Thoracic aorta (tissue), 2 donors: ENCODE data around the gene IZUMO3. TPM values are rescaled to one million over a fixed set of nuclear protein-coding genes. Genes with fewer than 3 reads are reported as not detected.

ENCODE experiments used
- ATAC-seq: fragments of 150-250 bp; one replicate; pipeline ENCODE4 v1.8.0; 2017; ENCODE audit warnings: low read depth; ENCODE audit not compliant: insufficient number of reproducible peaks, low FRiP score
- DNase-seq: peaks from one replicate; pipeline ENCODE4 v3.0.0-alpha.2; 2020; ENCODE audit warnings: low spot score
- H3K27ac ChIP-seq, 2 donors: fragments of 200-600 bp; sonication (generic); 1 replicate in 1 of 2; 2 replicates in 1 of 2; pipeline ENCODE4 v1.5.1; 2016; ENCODE audit warnings: mild to moderate bottlenecking in 2 of 2, moderate library complexity in 2 of 2
- H3K27me3 ChIP-seq: fragments of 200-600 bp; sonication (generic); replicated peaks from 2 replicates; pipeline ENCODE4 v1.6.0; 2016; ENCODE audit warnings: mild to moderate bottlenecking; ENCODE audit not compliant: insufficient read depth
- H3K36me3 ChIP-seq: fragments of 200-600 bp; sonication (generic); one replicate; pipeline ENCODE4 v1.5.1; 2016
- H3K4me1 ChIP-seq, 2 donors: fragments of 200-600 bp; sonication (generic); 1 replicate in 1 of 2; 2 replicates in 1 of 2; pipeline versions ENCODE4 v1.5.1 to v1.6.0; 2016; ENCODE audit warnings: low read depth in 2 of 2, mild to moderate bottlenecking in 1 of 2; ENCODE audit not compliant: control insufficient read depth in 1 of 2
- H3K4me3 ChIP-seq: fragments of 200-600 bp; sonication (generic); 2 replicates; pipeline ENCODE4 v1.5.1; 2016; ENCODE audit warnings: mild to moderate bottlenecking
- H3K9me3 ChIP-seq: fragments of 200-600 bp; sonication (generic); 2 replicates; pipeline ENCODE4 v1.5.1; 2016
- total RNA-seq, 2 donors: library from RNA; depleted of rRNA; stranded (reverse); fragments of >200 nt; gene quantifications; one replicate each; pipeline versions ENCODE4 v1.1.0 to v1.2.3, GENCODE V29; 2016
- TF ChIP-seq, protein P1 (sequence below): fragments of 200-600 bp; sonication (generic); IDR thresholded peaks from one replicate; pipeline ENCODE4 v1.5.1; 2019; ENCODE audit warnings: antibody characterized with exemption

Gene IZUMO3, protein sequence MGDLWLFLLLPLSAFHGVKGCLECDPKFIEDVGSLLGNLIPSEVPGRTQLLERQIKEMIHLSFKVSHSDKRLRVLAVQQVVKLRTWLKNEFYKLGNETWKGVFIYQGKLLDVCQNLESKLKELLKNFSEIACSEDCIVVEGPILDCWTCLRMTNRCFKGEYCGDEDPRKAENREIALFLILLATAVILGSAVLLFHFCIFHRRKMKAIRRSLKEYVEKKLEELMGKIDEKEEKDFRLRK
- not detected for total RNA-seq

DNA sequence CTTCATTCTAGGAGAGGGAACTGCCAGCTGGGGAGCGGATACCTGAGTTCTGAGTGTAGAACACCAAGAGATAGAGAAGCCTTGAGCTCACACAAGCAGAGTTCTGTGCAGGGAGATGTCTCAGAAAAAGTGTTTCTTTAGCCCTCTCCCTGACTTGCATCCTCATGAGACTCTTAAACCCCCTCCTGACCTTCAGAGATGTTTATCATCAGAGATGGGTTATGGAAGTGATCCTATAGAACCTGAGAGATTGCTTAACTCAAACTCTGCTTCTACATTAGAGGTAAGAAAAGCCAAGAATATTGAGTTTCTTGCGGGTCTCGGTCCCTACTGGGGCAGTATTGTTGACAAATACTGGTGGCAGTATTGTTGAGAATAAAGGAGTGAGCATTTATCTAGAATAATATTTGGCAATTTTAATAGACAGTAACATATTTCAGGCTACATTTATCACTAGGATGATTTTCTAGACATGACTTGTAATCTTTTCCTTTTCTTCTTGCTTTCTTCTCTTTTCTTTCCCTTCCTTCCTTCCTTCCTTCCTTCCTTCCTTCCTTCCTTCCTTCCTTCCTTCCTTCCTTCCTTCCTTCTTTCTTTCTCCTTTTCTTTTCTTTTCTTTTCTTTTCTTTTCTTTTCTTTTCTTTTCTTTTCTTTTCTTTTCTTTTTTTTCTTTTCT lies at the start of gene IZUMO3:
TSS of gene IZUMO3 (minus strand) at position 51 of the 676 bp plus-strand sequence. CDS start 248 bp downstream, outside the sequence.
- TF ChIP-seq, protein P1, sequence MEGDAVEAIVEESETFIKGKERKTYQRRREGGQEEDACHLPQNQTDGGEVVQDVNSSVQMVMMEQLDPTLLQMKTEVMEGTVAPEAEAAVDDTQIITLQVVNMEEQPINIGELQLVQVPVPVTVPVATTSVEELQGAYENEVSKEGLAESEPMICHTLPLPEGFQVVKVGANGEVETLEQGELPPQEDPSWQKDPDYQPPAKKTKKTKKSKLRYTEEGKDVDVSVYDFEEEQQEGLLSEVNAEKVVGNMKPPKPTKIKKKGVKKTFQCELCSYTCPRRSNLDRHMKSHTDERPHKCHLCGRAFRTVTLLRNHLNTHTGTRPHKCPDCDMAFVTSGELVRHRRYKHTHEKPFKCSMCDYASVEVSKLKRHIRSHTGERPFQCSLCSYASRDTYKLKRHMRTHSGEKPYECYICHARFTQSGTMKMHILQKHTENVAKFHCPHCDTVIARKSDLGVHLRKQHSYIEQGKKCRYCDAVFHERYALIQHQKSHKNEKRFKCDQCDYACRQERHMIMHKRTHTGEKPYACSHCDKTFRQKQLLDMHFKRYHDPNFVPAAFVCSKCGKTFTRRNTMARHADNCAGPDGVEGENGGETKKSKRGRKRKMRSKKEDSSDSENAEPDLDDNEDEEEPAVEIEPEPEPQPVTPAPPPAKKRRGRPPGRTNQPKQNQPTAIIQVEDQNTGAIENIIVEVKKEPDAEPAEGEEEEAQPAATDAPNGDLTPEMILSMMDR: no peak
- H3K4me1 ChIP-seq: no peaks in the 10 kb centered on the region
- no peak within 1 kb of the TSS for H3K4me3 ChIP-seq
- H3K27ac ChIP-seq: no peak within 1 kb of the TSS
- DNase-seq (no peak), ATAC-seq (no peak)
- H3K36me3 ChIP-seq: no peaks in the 10 kb centered on the region
- H3K9me3 ChIP-seq: no peaks in the 10 kb centered on the region
- no peaks in the 10 kb centered on the region for H3K27me3 ChIP-seq

DNA sequence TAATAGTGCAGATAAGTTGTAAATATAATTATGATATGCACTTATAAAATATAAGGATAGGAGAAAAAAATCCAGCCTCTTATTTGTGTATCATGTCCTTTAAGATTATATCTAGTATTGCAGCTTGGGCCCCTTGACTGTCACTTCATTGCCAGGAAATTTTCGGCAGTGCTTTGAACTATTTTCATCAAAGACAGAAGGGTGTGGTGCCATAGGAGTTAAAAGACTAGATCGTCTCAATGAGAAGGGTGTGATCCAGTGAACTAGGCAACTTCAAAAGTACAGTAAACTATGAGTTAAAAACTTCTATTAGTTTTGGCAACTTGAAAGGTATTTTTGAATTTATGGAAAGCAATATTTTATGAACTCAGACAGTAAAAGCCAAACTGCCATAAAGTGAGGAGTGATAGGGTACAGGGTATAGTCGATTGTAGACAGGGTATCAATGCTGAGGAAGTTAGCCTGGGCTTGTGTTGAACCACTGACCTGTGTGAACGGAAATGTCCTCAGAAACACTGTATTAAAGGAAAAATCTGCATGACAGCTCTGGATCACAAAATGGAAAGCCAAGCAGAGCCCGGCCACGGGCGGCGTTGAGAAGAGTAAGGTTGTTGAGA lies 48.6 kb upstream of the IZUMO3 start:
- H3K27ac ChIP-seq: no peak overlapping the region
- no peaks in the 10 kb centered on the region for H3K9me3 ChIP-seq
- TF ChIP-seq, protein P1: no peak
- H3K4me3 ChIP-seq: no peak overlapping the region
- DNase-seq: no peak
- H3K27me3 ChIP-seq: no peaks in the 10 kb centered on the region
- H3K36me3 ChIP-seq: no peaks in the 10 kb centered on the region
- ATAC-seq: no peak
- H3K4me1 ChIP-seq: no peaks in the 10 kb centered on the region

DNA sequence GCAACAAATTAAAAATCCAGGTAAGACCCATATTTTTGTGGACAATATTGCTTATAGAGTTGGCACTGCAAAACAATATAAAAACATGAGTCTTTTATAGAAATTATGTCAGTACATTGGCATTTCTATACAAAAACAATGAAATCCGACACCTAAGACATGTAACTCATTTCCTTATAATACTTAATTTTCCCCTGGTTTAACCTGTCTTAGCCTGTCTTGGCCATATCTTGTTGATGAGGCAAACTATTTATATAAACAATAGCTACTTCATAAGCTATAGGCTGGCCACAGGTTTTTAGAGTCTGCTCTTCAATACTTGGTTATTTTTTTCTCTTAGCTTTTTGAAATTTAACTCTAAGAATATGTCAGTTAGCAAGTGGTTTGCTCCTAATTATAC lies 44.7 kb upstream of the IZUMO3 start:
- H3K27ac ChIP-seq: no peak overlapping the region
- no peak overlapping the region for H3K4me3 ChIP-seq
- DNase-seq (no peak), ATAC-seq (no peak)
- no peaks in the 10 kb centered on the region for H3K27me3 ChIP-seq
- no peaks in the 10 kb centered on the region for H3K36me3 ChIP-seq
- no peaks in the 10 kb centered on the region for H3K4me1 ChIP-seq
- TF ChIP-seq, protein P1: no peak
- no peaks in the 10 kb centered on the region for H3K9me3 ChIP-seq

DNA sequence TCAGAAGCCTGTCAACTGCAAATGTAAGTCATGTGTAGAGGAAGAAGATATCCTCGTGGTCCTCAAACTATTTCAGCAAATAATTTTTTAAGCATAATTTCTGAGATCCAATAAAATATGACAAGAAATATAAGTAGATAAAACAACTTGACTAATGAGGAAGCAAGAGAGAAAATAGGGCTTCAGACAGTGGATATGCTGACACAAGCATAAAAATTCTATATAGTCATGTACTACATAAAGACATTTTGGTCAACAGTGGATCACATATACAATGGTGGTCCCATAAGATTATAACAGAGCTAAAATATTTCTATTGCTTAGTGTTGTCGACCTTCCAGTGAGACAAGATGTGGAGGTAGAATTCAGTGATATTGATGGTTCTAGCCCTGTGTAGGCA lies 42.2 kb upstream of the IZUMO3 start:
- Histone ChIP-seq H3K27me3 (no peaks in the 10 kb centered on the region), H3K4me3 (no peak overlapping the region), H3K36me3 (no peaks in the 10 kb centered on the region), H3K9me3 (no peaks in the 10 kb centered on the region), H3K4me1 (no peaks in the 10 kb centered on the region), H3K27ac (no peak overlapping the region)
- TF ChIP-seq, protein P1: no peak
- no peak for ATAC-seq
- no peak for DNase-seq
